HG03159 (cell line): Measurements from ENCODE around the gene ACSM3.
"Not testable (repeated sequence)": the region's sequence is repeated elsewhere in the genome, so short reads cannot be mapped to it uniquely, and the experiment has no call there.

Experiments used
- ATAC-seq: cut with Tn5 transposase; IDR thresholded peaks from one replicate; pipeline ENCODE4 v1.9.1; 2021; ENCODE audit warnings: mild to moderate bottlenecking, moderate library complexity; ENCODE audit not compliant: unreplicated experiment

ACSM3 gene

DNA sequence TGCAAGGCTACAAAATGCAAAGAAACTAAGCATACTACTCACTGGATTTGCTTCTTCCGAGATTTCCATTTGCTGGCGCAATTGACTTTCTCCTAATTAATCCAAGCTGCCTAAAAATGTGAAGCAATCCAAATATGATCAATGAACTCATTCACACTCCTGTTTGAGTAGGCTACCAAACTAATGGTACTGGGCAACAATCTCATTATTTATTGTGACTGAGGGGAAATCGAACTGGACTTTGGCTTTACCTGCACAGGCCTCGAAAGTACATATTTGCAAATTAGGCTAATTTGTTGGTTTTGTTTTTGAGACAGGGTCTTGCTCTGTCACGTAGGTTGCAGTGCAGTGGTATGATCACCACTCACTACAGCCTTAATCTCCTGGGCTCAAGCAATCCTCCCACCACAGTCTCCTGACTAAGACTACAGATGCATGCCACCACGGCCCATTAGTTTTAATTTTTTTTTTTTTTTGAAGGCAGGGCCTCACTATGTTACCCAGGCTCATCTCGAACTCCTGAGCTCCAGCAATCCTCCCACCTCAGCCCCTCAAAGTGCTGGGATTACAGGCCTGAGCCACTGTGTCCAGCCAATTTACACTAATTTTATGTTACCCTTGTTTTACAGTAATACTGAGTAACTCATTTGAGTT is 39.9 kb downstream of the ACSM3 start:
- ATAC-seq, result no peak

DNA sequence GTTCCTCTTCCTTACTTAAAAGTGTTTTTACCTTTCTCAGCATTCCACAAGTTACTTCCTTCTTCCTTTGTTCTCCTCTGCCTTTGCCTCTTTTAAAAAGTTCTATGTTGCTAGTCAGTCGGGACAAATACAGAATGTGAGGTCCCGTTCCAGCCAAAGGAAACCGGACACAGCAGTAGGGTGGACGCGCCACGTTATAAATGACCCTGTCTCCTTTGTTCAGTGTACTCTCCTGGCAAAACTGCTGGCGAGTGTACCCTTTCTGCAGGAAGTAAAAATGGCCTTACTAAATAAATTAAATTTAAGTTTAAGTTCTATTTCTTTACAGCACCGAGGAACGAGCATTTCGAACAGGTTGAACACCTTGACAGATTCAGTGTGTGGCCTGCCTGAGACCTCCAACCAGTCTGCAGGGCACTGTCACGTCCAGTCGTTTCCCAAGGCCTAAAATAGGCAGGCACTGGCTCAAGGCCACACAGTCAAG is 41.9 kb downstream of the ACSM3 start:
- ATAC-seq, result not testable (repeated sequence)

DNA sequence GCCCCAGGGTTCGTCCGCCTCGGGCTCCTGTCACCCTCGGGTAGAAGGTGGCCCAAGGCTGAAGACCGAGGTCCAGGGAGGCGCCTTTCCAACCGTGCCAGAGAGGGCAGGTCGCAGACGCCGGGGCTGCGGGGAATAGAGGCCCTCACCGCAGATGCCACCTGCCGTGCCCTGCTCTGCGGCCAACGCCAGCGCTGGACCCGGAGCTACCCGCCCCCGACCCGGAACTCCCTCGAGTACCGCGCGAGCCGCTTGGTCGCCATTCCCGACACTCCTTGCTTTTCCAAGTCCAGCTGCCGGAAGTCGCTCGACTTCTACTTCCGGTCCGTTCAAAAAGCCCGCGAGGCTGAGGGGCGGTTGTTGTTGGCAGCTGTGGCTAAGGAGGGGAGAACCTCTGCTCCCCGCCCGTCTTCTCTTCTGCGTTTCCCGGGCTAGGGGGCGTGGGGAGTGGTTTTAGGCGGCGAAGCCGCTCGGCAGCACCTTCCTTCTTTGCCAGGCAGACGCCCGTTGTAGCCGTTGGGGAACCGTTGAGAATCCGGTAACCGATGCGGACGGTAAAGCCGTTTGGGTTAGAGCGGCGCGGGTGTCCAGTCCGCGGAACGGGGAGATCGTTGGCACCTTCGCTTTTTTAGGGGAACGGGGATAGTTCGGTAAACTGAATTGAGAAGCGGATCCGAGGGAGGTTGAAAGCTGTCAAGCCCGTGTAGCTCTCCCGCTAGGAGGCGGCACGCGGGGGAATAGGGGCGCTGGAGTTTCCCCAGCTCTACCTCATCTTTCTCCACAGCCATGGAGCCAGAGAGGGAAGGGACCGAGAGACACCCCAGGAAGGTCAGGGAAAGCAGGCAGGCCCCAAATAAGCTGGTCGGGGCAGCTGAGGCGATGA is 42.6 kb downstream of the ACSM3 start, which contains the start of the genes ERI2 and REXO5:
Gene ERI2, minus strand, starts transcription at position 305 of the 883 bp plus-strand sequence. Its CDS starts 42 bp downstream, at position 263.
Gene REXO5, plus strand, starts transcription at position 360 of the 883 bp plus-strand sequence. Its CDS starts 427 bp downstream, at position 787.
- peak; percentile 73 for ATAC-seq

DNA sequence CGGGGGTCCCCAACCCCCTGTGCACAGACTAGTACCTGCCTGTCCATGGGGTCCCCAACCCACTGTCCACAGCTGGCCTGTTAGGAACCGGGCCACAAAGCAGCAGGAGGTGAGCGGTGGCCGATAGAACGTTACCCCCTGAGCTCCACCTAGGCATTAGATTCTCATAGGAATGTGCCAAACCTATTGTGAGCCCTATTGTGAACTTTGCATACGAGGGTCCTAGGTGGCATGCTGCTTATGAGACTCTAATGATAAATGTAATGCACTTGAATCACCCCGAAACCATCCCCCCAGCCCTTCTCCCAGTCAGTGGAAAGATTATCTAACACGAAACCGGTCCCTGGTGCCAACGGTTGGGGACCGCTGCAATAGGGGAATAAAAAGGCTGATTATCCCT is 44.0 kb downstream of the ACSM3 start:
- no peak for ATAC-seq

DNA sequence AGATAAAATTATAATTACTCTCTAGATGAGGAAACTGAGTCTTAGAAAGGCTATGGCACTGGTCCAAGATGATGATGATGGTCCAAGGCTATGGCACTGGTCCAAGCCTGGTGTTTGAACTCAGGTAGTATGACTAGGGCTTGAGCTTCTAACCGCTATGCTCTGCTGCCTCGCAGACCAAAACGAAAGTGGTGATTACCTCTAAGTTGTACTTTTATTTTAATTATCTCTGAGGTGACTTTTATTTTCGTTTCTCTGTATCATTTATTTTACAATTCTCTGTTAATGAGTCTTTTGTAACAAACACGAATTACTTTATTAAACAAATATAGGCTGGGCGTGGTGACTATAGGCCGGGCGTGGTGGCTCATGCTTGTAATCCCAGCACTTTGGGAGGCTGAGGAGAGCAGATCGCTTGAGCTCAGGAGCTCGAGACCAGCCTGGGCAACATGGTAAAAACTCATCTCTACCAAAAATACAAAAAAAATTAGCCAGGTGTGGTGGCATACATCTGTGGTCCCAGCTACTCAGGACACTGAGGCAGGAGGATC is 48.1 kb downstream of the ACSM3 start:
- no peak for ATAC-seq

DNA sequence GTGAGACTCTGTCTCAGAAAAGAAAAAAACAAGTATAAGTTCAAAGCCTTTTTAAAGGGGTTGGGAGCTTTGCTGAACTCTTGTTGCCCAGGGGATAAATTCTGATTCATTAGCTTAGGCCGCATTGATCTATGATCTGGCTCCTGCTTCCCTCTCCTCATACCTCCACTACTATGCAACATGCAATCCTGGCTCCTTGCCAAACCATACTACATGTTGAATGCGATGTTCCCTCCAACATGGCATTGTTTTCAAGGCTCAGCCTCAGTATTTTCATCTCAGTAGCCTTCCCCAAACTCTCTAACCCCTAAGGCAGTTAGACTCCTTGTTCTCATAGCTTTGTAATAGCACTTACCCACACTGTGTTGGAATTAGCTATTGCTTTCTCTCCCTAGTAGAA is 48.7 kb downstream of the ACSM3 start:
- no peak for ATAC-seq

DNA sequence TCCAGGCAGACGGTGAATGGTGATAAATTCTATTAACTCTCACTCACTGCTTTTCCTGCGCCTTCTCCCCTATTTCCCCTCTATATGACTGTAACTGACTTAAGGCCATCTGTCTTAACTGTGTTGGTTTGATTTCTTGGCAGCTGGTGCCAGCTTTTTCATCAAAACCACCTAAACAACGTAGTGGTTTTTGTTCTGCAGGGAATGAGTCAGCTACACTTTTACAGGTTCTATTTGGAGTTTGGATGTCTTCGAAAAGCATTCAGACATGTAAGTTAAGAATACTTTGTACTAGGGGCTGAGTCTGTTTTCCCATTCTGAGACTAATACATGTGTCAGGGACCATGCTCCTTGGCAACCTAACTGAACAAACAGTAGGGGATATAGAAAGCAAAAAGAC is 51.0 kb downstream of the ACSM3 start:
- no peak for ATAC-seq

DNA sequence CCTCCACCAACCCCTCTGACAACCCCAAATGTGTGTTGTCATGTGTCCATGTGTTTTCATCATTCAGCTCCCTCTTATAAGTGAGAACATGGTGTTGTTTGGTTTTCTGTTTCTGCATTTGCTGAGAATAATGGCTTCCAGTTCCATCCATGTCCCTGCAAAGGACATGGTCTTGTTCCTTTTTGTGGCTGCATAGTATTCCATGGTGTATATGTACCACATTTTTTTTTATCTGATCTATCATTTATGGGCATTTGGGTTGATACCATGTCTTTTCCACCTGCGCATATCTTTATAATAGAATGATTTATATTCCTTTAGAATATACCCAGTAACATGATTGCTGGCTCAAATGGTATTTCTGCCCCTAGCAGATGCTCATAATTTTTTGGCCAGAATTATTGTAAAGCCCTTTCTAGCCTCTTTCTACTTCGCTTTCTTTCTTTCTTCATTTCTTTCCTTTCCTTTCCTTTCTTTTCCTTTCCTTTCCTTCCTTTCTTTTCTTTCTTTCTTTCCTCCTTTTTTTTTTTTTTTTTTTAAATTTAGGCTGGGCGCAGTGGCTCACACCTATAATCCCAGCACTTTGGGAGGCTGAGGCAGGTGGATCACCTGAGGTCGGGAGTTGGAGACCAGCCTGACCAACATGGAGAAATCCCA is 55.2 kb downstream of the ACSM3 start:
- no peak for ATAC-seq

DNA sequence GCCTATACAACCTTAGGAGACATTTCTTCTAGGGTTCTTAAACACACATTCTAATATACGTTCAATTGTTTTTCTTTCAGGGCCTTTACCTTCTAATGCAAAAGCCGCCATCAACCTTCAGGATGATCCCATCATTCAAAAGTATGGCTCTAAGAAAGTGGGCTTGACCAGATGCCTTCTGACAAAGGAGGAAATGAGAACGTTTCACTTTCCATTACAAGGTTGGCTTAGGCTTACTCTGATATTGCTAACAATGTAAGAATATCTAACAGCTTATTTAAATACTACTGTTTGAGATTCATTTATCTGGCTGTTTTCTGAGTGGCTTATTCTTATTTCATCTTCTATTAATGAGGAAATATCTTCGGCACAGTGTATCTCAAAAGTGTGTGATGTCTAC is 57.9 kb downstream of the ACSM3 start:
- no peak for ATAC-seq

DNA sequence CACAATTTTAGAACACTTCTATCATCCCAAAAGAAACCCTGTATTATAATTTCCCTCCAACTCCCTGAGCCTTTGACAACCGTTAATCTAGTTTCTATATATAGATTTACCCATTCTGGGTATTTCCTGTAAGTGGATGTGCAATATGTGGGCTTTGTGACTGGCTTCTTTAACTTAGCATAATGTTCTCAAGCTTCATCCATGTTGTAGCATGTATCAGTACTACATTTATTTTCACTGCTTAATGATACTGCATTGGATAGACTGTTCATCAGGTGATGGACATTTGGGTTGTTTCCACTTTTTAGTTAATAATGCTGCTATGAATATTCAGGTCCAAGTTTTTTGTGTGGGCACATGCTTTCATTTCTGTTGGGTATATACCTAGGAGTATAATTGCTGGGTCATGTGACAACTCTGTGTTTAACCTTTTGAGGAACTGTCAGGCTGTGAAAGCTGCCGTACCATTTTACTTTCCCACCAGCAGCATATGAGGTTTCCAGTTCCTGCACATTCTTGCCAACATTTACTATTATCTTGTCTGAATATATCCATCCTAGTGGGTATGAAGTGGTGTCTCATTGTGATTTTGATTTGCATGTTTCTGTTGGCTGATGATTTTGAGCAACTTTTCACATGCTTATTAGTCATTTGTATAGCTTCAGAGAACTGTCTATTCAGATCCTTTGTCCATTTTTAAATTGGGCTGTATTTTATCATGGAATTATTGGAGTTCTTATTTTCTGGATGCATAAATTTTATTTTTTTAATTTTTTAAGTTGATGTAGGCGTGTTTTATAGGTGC is 58.9 kb downstream of the ACSM3 start:
- no peak for ATAC-seq

DNA sequence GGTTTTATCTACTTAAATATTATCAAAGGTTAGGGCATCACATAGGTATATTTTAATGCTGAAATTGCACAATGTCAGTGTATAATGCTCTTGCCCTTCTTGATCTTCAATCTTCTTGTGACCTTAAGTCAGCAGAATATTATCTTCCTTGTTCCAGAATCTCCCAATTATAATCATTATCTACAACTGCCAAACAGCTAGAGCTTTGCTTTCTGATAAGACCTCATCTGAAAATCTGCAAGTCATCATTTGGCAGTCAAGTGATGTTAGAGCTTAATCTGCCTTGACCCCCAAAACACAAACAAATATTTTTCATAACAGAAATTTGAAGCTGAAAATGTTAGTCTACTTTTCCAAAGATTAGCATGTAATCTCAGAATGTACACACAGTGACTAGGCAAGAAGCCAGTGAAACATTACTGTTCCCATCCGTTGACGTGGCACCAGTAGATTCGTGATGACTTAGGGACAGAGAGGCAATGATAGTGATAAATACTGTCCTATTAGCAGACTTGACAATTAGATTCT is 62.3 kb downstream of the ACSM3 start:
- no peak for ATAC-seq

DNA sequence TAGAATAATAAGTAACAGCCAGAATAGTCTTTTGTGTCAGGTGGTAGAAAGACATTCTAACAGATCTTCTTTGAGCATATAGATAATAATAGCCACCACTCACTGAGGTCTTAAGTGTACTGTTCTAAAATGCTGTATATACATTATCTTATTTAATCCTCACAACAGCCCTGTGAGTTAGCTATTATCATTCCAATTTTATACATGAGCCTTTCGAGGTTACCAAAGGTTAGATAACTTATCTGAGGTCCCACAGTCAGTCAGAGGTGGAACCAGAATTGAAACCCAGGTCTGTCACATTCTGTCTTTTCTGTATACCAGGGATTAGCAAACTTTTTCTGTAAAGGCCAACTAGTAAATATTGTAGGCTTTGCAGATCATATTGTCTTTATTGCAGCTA is 65.7 kb downstream of the ACSM3 start:
- no peak for ATAC-seq

DNA sequence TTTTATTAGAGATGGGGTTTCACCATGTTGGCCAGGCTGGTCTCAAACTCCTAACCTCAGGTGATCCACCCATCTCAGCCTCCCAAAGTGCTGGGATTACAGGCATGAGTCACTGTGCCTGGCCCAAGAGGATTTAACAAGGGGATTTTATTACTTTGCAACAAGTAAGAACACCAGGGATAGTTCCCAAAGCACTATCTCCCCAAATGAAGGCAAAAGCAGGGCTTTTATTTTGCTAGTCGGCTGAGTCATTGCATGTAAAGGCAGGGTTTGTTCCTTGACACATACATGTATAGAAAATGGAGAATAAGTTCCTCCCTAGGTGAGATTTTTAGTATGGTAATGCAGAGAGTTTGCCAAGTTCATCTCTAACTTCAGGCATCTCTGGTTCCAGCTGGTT is 66.6 kb downstream of the ACSM3 start:
- ATAC-seq, result no peak

DNA sequence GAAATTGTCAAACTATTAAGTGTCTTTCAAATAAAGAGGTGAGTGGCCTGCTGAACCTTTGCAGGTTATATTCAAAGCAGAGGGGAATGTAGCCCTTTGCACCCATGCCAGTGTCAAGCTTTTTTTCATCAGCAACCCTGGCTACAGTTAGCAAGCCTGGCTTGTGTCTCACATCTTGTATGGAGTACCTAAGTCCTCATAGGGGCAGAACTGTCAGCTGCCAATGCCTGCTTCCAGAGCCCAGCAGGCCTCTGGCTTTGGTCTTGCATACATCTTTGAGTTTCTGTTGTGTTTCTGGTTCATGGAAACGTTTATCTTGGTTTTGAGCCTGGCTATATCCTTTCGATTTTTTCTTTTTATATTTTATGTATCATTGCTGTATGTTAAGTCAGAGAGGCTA is 69.3 kb downstream of the ACSM3 start:
- no peak for ATAC-seq

DNA sequence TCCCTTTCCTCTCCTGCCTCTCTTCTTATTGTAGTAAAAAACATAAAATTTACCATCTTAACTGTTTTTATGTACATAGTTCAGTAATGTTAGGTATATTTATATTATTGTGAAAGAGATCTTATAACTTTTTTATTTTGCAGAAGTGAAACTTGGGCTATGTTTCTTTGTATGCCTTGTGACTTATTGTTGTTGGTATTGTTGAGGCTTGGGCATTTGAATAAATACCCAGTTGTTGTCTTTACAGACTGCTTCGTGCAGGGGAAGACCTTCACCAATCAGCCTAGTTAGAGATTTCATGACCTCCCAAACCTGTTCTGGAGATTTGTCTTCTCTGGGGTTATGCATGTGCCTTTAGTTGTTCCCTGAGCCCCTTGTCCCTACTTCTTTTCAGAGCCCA is 74.4 kb downstream of the ACSM3 start:
- no peak for ATAC-seq

DNA sequence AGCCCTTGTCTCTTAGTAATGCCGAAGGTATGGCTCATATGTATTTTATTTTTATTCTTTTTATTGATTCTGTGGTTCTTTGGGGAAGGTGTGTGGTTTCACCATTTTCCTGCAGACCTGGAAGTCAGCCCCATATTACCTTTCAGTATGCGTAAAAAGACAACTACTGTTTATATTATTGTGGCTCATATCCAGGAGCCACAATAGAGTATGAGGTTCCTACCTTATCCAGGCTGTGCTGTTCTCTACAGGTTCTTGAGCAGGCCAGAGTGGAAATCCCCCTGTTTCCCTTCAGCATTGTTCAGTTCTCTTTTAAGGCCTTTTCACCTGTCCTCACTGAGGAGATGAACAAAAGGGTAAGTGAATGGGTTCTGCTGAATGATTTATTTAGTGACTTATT is 75.7 kb downstream of the ACSM3 start:
- no peak for ATAC-seq

DNA sequence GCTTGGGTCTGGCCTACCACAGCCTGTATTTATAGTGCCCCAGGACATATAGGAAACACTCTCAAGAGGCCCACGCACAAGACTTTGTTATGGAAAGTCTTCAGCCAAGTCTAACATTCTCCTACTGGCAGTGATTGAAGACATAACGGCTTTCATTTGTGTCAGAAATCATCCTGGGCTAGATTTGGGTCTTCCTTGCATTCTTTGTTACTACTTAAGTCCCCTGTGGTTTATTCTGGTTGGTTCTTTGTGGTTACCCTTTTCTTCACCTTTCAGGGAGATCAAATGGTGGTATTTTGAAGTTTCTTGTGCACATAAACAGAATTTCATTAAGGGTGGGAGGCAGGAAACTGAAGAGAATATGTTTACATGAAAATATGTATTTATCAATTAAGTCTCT is 80.2 kb downstream of the ACSM3 start:
- ATAC-seq, result no peak

DNA sequence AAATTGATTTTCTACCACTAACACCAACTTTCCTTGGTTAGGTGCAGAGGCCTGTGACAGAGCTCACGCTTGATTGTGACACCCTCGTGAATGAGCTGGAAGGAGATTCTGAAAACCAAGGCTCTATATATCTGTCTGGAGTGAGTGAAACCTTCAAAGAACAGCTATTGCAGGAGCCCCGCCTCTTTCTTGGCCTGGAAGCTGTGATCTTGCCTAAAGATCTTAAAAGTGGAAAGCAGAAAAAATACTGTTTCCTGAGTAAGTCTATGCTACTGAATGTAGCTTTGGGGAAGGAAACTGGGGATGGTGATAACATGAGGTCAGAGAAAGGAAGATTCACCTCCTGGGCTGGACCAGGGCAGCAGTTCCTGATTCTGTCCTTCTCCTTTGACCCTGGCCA is 80.8 kb downstream of the ACSM3 start:
- no peak for ATAC-seq

DNA sequence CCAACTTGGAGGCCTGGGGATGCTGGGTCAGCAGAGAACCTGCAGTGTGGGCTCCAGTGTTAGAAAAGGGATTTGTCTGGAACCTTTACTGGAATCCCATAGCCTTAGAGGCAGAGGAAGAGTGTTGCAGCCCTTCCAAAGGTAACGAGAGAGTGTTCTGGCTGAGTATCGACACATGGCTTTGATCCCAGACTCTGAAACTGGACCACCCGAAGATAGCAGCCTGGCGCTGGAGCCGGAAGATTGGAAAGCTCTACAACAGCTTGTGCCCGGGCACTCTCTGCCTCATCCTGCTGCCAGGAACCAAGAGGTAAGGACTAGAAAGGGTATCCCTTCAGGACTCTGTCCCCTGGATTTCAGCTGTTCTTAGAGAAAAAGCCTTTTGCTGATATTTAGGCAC is 82.2 kb downstream of the ACSM3 start:
- no peak for ATAC-seq

DNA sequence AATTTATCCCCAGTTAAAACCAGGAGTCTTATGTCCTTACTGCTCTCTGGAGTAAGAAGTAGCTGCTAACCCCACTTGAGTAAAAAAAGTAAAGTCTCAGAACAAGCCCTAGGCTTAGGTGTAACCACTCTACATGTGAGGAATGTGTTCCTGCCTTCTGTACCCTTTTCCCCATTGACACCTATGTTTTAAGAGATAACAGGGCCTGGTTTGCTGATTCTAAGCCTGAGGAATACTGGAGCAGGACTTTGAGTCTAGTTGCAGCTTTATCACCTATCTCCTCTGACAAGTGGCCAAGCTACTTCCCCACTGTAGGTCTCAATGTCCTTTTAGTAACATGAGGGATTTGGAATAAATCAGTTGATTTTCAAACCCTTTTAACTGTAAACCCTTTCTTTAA is 82.7 kb downstream of the ACSM3 start:
- ATAC-seq, result no peak
